HG03108 (cell line): Measurements from ENCODE around the gene CFAP99.
"Not testable (repeated sequence)": the region's sequence is repeated elsewhere in the genome, so short reads cannot be mapped to it uniquely, and the experiment has no call there.

ENCODE experiments used
- ATAC-seq: cut with Tn5 transposase; IDR thresholded peaks from one replicate; pipeline ENCODE4 v1.9.1; 2021; ENCODE audit warnings: moderate library complexity; ENCODE audit not compliant: unreplicated experiment

CFAP99 gene

GRCh38 chr4:2465032-2465431, 46.3 kb downstream of the CFAP99 start:
- no peak for ATAC-seq

DNA sequence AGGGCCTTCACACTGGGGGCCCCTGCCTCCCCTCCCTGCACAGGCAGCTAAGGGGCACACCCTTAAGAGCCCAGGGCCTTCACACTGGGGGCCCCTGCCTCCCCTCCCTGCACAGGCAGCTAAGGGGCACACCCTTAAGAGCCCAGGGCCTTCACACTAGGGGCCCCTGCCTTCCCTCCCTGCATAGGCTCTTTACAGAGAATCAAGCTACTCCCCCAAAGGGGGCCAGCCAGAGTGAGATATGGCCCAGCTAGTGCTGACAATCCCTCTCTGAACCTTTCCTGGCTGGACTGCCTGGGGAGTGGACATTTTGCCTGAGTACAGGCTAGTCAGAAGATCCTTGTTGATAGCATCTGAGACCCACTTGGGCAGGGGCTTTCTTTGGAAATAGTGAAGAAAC, 46.8 kb downstream of the CFAP99 start:
- not testable (repeated sequence) for ATAC-seq

- peak; percentile 76 for ATAC-seq
Observed at GRCh38 chr4:2468456-2469191, 49.9 kb downstream of the CFAP99 start, which contains the start of gene RNF4. Gene RNF4, plus strand, starts transcription at chr4:2469106. Its CDS starts 21,388 bp downstream, at chr4:2490494.

- peak; percentile 53 for ATAC-seq
Observed at GRCh38 chr4:2469192-2469984, 50.6 kb downstream of the CFAP99 start.

DNA sequence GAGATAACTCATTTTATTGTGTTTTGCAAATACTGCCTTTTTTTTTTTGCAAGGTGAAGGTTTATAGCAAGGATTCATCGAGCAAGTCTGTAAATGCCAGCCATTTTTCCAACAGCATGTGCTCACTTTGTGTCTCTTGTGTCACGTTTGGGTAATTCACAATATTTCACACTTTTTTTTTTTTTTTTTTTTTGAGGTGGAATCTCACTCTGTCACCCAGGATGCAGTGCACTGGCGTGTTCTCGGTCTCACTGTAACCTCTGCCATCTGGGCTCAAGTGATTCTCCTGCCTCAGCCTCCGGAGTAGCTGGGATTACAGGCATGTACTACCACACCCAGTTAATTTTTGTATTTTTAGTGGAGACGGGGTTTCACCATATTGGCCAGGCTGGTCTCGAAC, 52.0 kb downstream of the CFAP99 start:
- ATAC-seq = no peak

GRCh38 chr4:2472187-2472586, 53.4 kb downstream of the CFAP99 start:
- ATAC-seq = no peak

DNA sequence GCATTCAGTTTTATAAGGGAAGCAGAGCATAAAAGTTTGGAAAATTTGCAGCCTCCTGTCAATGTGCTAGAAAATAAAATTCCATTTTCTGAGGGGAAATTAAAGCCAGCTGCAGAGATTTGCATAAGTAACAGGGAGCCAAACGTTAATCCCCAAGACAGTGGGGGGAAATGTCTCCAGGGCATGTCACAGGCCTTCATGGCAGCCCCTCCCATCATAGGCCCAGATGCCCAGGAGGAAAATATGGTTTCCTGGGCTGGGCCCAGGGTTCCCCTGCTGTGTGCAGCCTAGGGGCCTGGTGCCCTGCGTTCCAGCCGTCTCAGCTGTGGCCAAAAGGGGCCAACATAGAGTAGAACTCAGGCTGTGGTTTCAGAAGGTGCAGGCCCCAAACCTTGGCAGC, 59.5 kb downstream of the CFAP99 start:
- ATAC-seq = no peak

DNA sequence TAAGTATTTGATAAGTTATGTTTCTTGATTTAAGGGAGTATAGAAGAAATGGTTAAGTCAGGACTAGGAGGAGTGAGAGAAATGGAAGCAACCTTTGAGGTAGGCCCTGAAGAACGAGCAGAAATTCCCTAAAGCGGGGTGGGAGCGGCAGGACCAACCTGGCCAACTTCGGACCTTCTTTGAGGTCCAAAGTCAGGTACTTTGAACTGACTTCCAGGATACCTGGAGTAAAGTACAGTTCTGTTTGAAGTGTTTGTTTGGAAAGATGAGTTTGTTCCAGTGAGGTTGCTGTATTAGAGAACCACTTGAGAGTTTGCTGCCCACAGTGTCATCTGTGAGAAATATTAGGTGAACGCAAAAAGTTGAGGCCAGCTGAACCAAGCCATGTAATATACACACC, 61.9 kb downstream of the CFAP99 start:
- no peak for ATAC-seq

GRCh38 chr4:2482192-2482591, 63.4 kb downstream of the CFAP99 start:
- ATAC-seq = no peak

- peak; percentile 51 for ATAC-seq
Observed at GRCh38 chr4:2482693-2483092, 63.9 kb downstream of the CFAP99 start.

- ATAC-seq = no peak
Observed at GRCh38 chr4:2483237-2483636, 64.5 kb downstream of the CFAP99 start.

DNA sequence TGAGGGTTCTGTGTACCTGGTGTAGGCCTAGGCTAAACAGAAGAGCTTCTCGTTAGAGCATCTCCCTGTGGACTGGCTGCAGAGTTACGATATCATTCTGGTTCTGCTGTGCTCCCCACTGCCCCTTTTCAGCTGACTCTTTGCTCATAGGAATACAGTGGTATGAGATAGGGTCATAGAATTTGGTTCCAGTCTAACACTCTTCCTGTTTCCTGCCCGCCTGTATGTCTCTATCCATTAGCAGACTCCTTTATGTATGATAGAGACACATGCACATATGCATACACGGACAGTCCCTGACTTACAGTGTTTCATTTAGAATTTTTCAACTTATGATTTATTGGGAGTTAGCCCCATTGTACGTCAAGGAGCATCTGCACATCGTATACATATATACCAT, 65.4 kb downstream of the CFAP99 start:
- ATAC-seq = no peak

DNA sequence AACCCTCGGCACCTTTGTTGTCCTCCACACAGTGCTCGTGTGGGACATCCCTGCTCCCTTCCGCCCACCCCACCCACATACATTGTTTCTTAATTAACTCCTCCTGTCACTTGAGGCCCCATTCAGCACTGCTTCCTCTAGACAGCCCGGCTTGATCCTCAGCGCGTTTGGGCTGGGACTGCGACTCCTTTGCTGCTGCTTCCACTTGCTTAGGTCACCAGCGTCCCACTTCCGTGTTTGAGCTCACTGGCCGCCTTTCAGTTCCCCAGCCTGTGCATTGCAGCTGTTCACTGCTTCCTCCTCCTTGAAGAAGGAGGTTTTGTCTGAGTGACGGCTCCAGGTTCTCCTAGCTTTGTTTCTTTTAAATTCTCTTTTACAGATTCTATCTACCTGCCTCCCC, 66.2 kb downstream of the CFAP99 start:
- ATAC-seq = peak; percentile 46

GRCh38 chr4:2485956-2486355, 67.2 kb downstream of the CFAP99 start:
- ATAC-seq = no peak

- ATAC-seq = no peak
Observed at GRCh38 chr4:2486981-2487380, 68.2 kb downstream of the CFAP99 start.

DNA sequence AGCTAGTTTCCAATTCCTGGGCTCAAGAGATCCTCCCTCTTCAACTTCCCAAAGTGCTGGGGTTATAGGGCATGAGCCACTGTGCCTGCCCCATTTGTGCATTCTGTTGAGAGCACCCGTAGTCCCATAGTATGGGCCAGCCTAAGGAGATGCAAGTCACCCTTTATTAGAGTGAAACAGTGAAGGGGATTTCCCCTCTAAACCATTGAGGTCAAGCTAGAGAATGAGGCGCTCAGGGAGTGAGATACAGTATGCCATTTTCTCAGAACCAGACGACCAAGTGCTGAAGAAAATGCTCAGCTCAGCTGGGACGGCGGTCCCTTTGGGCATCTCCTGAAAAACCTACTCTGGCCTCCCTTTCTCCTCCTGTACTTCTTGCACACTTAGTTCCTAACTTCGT, 68.9 kb downstream of the CFAP99 start:
- ATAC-seq = peak; percentile 50

DNA sequence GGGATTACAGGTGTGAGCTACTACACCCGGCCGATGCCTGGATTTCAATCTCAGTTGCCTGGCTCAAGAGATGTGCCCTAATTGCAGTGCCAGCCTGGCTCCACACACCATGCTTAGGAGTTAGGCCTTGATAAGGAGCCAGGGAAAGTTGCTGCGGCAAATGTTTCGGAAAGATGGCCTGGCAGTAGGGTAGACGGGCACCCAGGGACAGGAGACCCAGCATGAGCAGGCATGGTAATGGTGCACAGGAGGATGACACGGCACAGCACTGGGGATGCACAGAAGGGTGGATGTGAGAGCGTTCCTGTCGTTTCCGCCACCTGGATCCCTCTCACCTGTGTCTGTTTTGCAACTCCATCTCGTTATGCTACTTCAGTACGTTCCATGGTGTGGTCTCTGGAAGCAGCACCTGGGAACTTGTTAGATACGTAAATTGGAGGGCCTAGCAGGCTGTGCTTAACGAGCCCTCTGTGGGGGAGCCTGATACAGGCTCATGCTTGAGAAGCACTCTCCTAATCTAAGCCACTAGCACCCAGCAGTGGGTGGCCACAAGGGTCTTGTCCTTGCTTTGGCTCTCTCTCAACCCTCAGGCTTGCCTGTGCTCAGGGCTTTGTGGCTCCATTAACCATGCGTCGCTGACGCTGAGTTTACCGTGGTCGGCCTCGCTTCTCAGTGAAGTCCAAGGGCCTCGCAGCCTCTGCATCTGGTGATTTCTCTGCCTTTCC, 70.5 kb downstream of the CFAP99 start:
- ATAC-seq = no peak

- ATAC-seq = no peak
Observed at GRCh38 chr4:2489841-2490552, 71.2 kb downstream of the CFAP99 start.

- ATAC-seq = no peak
Observed at GRCh38 chr4:2492970-2493369, 74.2 kb downstream of the CFAP99 start.

DNA sequence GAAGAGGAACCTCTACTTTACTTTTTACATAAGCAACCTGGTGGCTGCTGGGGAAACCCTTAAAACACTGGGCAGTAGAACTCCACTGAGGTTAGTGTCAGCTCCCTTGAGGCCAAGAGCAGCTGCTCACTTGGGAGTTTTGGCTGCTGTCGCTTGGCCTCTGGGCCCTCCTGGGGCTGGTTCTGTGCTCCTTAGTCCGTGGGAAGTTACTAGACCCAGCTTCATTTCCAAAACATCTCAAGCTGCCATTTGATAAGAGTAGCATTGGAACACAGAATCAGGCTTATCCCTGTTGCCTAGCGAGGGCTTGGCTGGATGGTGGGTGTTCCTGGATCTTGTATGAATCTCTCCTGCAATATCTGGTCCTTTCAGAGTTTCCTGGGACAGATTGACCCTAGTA, 76.2 kb downstream of the CFAP99 start:
- no peak for ATAC-seq

- ATAC-seq = no peak
Observed at GRCh38 chr4:2497324-2497723, 78.6 kb downstream of the CFAP99 start.
